ENCODE results near the gene CDC37L1. TPM values are rescaled to one million over a fixed set of nuclear protein-coding genes. Genes with fewer than 3 reads are reported as not detected.

Gene CDC37L1
- polyA plus RNA-seq, 1 donor (not counting 4 experiments of a cell fraction or from before 2014, with no cell fraction given): 15.5 TPM

- Histone ChIP-seq H3K9me1 (ENCODE audit: control insufficient read depth, extremely low read depth, insufficient read depth, low read length) (no peaks in the 10 kb centered on the region), H3K4me2 (ENCODE audit: control insufficient read depth, extremely low read depth, insufficient read depth, low read depth, low read length) (no peak overlapping the region), H4K20me1 (ENCODE audit: control insufficient read depth, extremely low read depth, insufficient read depth, low read length) (no peaks in the 10 kb centered on the region), H3K27me3 (ENCODE audit: control insufficient read depth, extremely low read depth, insufficient read depth, low read length) (no peaks in the 10 kb centered on the region), H2AFZ (ENCODE audit: control insufficient read depth, low read length) (no peak overlapping the region), H3K4me3 (ENCODE audit: control insufficient read depth in 2 of 3, extremely low read depth in 1 of 3, insufficient read depth in 2 of 3, low read depth in 1 of 3, low read length in 3 of 3) (no peak overlapping the region), H3K36me3 (ENCODE audit: control insufficient read depth in 2 of 2, extremely low read depth in 1 of 2, insufficient read depth in 2 of 2, low read length in 2 of 2) (no peaks in the 10 kb centered on the region), H3K27ac (ENCODE audit: control insufficient read depth, insufficient read depth, low read length) (no peak overlapping the region), H3K9me3 (ENCODE audit: control insufficient read depth, low read depth, low read length) (no peaks in the 10 kb centered on the region), H3K4me1 (ENCODE audit: control insufficient read depth, extremely low read depth, insufficient read depth, low read length) (no peaks in the 10 kb centered on the region), H3K9ac (ENCODE audit: control insufficient read depth, extremely low read depth, insufficient read depth, low read length) (no peak overlapping the region), H3K79me2 (ENCODE audit: control insufficient read depth, insufficient read depth, low read length) (no peaks in the 10 kb centered on the region)
- no peak for FAIRE-seq
- no peak for DNase-seq (ENCODE audit: low read depth, low spot score)
- TF ChIP-seq CTCF (optimal IDR thresholded peaks at IDR 0.05 in 1 of 3, IDR thresholded peaks at IDR 0.05 in 1 of 3, conservative IDR thresholded peaks at IDR 0.05 in 1 of 3; ENCODE audit: extremely low read depth in 1 of 3, insufficient read depth in 2 of 3, low read length in 3 of 3) (no peak), EZH2 (IDR thresholded peaks at IDR 0.05; ENCODE audit: low read length) (no peak)
- dilution Hi-C loops (cut with MboI; ENCODE audit: extremely low pct_ligation_motif_present, low sequenced_read_pairs): no loop called here
Observed at GRCh38 chr9:4642351-4642750, 37.0 kb upstream of the CDC37L1 start.

- Histone ChIP-seq H3K27me3 (ENCODE audit: control insufficient read depth, extremely low read depth, insufficient read depth, low read length) (no peaks in the 10 kb centered on the region), H2AFZ (ENCODE audit: control insufficient read depth, low read length) (no peak overlapping the region), H3K9ac (ENCODE audit: control insufficient read depth, extremely low read depth, insufficient read depth, low read length) (no peak overlapping the region), H3K27ac (ENCODE audit: control insufficient read depth, insufficient read depth, low read length) (no peak overlapping the region), H3K4me1 (ENCODE audit: control insufficient read depth, extremely low read depth, insufficient read depth, low read length) (no peaks in the 10 kb centered on the region), H3K4me3 (ENCODE audit: control insufficient read depth in 2 of 3, extremely low read depth in 1 of 3, insufficient read depth in 2 of 3, low read depth in 1 of 3, low read length in 3 of 3) (no peak overlapping the region), H3K4me2 (ENCODE audit: control insufficient read depth, extremely low read depth, insufficient read depth, low read depth, low read length) (no peak overlapping the region), H3K79me2 (ENCODE audit: control insufficient read depth, insufficient read depth, low read length) (no peaks in the 10 kb centered on the region), H3K9me3 (ENCODE audit: control insufficient read depth, low read depth, low read length) (no peaks in the 10 kb centered on the region), H3K36me3 (ENCODE audit: control insufficient read depth in 2 of 2, extremely low read depth in 1 of 2, insufficient read depth in 2 of 2, low read length in 2 of 2) (no peaks in the 10 kb centered on the region), H4K20me1 (ENCODE audit: control insufficient read depth, extremely low read depth, insufficient read depth, low read length) (no peaks in the 10 kb centered on the region), H3K9me1 (ENCODE audit: control insufficient read depth, extremely low read depth, insufficient read depth, low read length) (no peaks in the 10 kb centered on the region)
- FAIRE-seq (no peak), DNase-seq (ENCODE audit: low read depth, low spot score) (no peak)
- no peak for TF ChIP-seq EZH2 (IDR thresholded peaks at IDR 0.05; ENCODE audit: low read length)
- TF ChIP-seq CTCF (optimal IDR thresholded peaks at IDR 0.05 in 1 of 3, IDR thresholded peaks at IDR 0.05 in 1 of 3, conservative IDR thresholded peaks at IDR 0.05 in 1 of 3; ENCODE audit: extremely low read depth in 1 of 3, insufficient read depth in 2 of 3, low read length in 3 of 3): no peak
- dilution Hi-C loops (cut with MboI; ENCODE audit: extremely low pct_ligation_motif_present, low sequenced_read_pairs): no loop called here
Observed at GRCh38 chr9:4654084-4654483, 25.3 kb upstream of the CDC37L1 start.
